Retinal pigment epithelial cell (primary cell): Measurements from ENCODE around the gene SMPD3.

Experiments
- DNase-seq: peaks from one replicate; pipeline ENCODE4 v3.0.0-alpha.2; 2010; ENCODE audit warnings: low read depth
- H3K4me3 ChIP-seq: 2 replicates; pipeline ENCODE4 v1.5.1; 2011; ENCODE audit warnings: mild to moderate bottlenecking, low read length, control low read depth, moderate library complexity
- CTCF ChIP-seq: conservative IDR thresholded peaks from 2 replicates; pipeline ENCODE4 v1.5.1; 2011; ENCODE audit warnings: low read depth, low read length, control low read depth, inconsistent platforms

Gene SMPD3

GRCh38 chr16:68406458-68407152 lies 41.7 kb downstream of the SMPD3 start:
- TF ChIP-seq CTCF, result no peak
- H3K4me3 ChIP-seq, result no peak overlapping the region
- peak; percentile 22 for DNase-seq

- no peak overlapping the region for H3K4me3 ChIP-seq
- DNase-seq, result no peak
- TF ChIP-seq CTCF, result no peak
Measured at GRCh38 chr16:68404736-68405345, 43.5 kb downstream of the SMPD3 start.

- no peak for TF ChIP-seq CTCF
- no peak for DNase-seq
- no peak overlapping the region for H3K4me3 ChIP-seq
Measured at GRCh38 chr16:68403704-68404103, 44.6 kb downstream of the SMPD3 start.

- no peak for DNase-seq
- TF ChIP-seq CTCF, result no peak
- H3K4me3 ChIP-seq, result no peak overlapping the region
Measured at GRCh38 chr16:68403177-68403576, 45.1 kb downstream of the SMPD3 start.

- DNase-seq, result no peak
- no peak overlapping the region for H3K4me3 ChIP-seq
- no peak for TF ChIP-seq CTCF
Measured at GRCh38 chr16:68402748-68403040, 45.6 kb downstream of the SMPD3 start.

GRCh38 chr16:68401871-68402747 lies 46.2 kb downstream of the SMPD3 start:
- DNase-seq, result no peak
- no peak overlapping the region for H3K4me3 ChIP-seq
- TF ChIP-seq CTCF, result no peak

- no peak for DNase-seq
- no peak overlapping the region for H3K4me3 ChIP-seq
- TF ChIP-seq CTCF, result no peak
Measured at GRCh38 chr16:68400924-68401460, 47.3 kb downstream of the SMPD3 start.
